ENCODE data around the gene PARVB. TPM values are rescaled to one million over a fixed set of nuclear protein-coding genes. Genes with fewer than 3 reads are reported as not detected.

PARVB gene
- total and polyA plus RNA-seq, 2 donors (not counting 3 experiments of a cell fraction or from before 2014, with no cell fraction given) = 155 to 162 TPM

- dilution Hi-C loops (cut with MboI; ENCODE audit: extremely low pct_ligation_motif_present, low sequenced_read_pairs) (no loop called here), intact Hi-C loops (cut with micrococcal nuclease) (no loop called here)
- peaks cover 2 to 13% of the 10 kb centered on the region in 2 experiments for H3K36me3 ChIP-seq (ENCODE audit: control insufficient read depth in 2 of 2, extremely low read depth in 1 of 2, insufficient read depth in 2 of 2, low read length in 2 of 2)
- FAIRE-seq (no peak), DNase-seq (ENCODE audit: low read depth, low spot score) (no peak)
- H3K4me3 ChIP-seq (replicated peaks in 1 of 3; ENCODE audit: insufficient read depth in 1 of 3, low read depth in 1 of 3, low read length in 3 of 3) = no peak overlapping the region
- BruUV-seq (replicated peaks) = no TSS peak
- H3K27ac ChIP-seq (ENCODE audit: insufficient read depth, low read depth, low read length) = no peak overlapping the region
- no peaks in the 10 kb centered on the region for H3K4me1 ChIP-seq (ENCODE audit: control insufficient read depth, extremely low read depth, insufficient read depth, low read length)
- H3K4me2 ChIP-seq (ENCODE audit: insufficient read depth, low read length) = no peak overlapping the region
- no peaks in the 10 kb centered on the region for H3K27me3 ChIP-seq (ENCODE audit: control insufficient read depth in 2 of 2, insufficient read depth in 2 of 2, low read length in 2 of 2)
- no peaks in the 10 kb centered on the region for H3K9me3 ChIP-seq (replicated peaks; ENCODE audit: control insufficient read depth, insufficient read depth, low read length)
- H3K79me2 ChIP-seq (ENCODE audit: control insufficient read depth, insufficient read depth, low read length) = no peaks in the 10 kb centered on the region
- H2AFZ ChIP-seq (ENCODE audit: low read depth, low read length) = no peak overlapping the region
- H3K9me1 ChIP-seq (replicated peaks; ENCODE audit: control insufficient read depth, extremely low read depth, insufficient read depth, low read length) = no peaks in the 10 kb centered on the region
- ChIA-PET CTCF (no interaction called here), POLR2A (no interaction called here)
- no peaks in the 10 kb centered on the region for H4K20me1 ChIP-seq (replicated peaks; ENCODE audit: control insufficient read depth, extremely low read depth, insufficient read depth, low read length)
- TF ChIP-seq CTCF (IDR thresholded peaks at IDR 0.05; ENCODE audit: extremely low read depth in 1 of 2, insufficient read depth in 1 of 2, low read depth in 1 of 2, low read length in 2 of 2) (no peak), GATA2 (IDR thresholded peaks at IDR 0.05; ENCODE audit: insufficient read depth, insufficient read length, low read depth, low read length) (no peak), MYC (IDR thresholded peaks at IDR 0.05; ENCODE audit: low read depth, low read length) (no peak), EZH2 (IDR thresholded peaks at IDR 0.05; ENCODE audit: borderline replicate concordance, low read depth, low read length, severe bottlenecking) (no peak), FOS (IDR thresholded peaks at IDR 0.05; ENCODE audit: borderline replicate concordance, insufficient read depth, low read length) (no peak), JUN (IDR thresholded peaks at IDR 0.05; ENCODE audit: borderline replicate concordance, insufficient read depth, insufficient read length, low read depth) (no peak), POLR2AphosphoS5 (IDR thresholded peaks at IDR 0.05; ENCODE audit: insufficient read depth, low read depth, low read length) (no peak), POLR2A (IDR thresholded peaks at IDR 0.05; ENCODE audit: low read depth, low read length) (no peak)
- TF ChIP-seq, protein P1, sequence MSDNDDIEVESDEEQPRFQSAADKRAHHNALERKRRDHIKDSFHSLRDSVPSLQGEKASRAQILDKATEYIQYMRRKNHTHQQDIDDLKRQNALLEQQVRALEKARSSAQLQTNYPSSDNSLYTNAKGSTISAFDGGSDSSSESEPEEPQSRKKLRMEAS (IDR thresholded peaks at IDR 0.05; ENCODE audit: insufficient read depth, insufficient read length) = no peak
- H3K9ac ChIP-seq (replicated peaks; ENCODE audit: extremely low read depth, insufficient read depth, low read length) = no peak overlapping the region
Measured at GRCh38 chr22:44144046-44144569, 120.0 kb downstream of the PARVB start.

Measured in endothelial cell of umbilical vein (primary cell).